A549 (cell line): Measurements from ENCODE around the gene B3GNT5. TPM values are rescaled to one million over a fixed set of nuclear protein-coding genes. Genes with fewer than 3 reads are reported as not detected.
A peak's percentile ranks its signal among the peaks of the same experiment; 100 is the strongest.

ENCODE experiments used
- ATAC-seq, 2 experiments: fragments of 200-7000 bp in 1 of 2; fragments of >200 bp in 1 of 2; cut with Nextera tagmentation in 1 of 2; cut with Tn5 transposase in 1 of 2; 3 replicates each; pipeline versions ENCODE4 v1.8.0 to v1.9.1; 2018 to 2020; ENCODE audit warnings: mild to moderate bottlenecking in 1 of 2, moderate library complexity in 1 of 2
- CTCF ChIA-PET: fragments of 300-600 bp; sonication (Branson Sonifier 250); formaldehyde crosslinking; extraction: SDS; loops from one replicate; lab custom pipeline; 2021; ENCODE audit warnings: antibody characterized with exemption, inconsistent platforms; lab: Yijun Ruan, JAX
- POLR2A ChIA-PET: fragments of 350-600 bp; formaldehyde crosslinking; extraction: SDS; loops from one replicate; lab custom pipeline; 2021; ENCODE audit warnings: antibody characterized with exemption, inconsistent platforms; lab: Yijun Ruan, JAX
- DNase-seq, 2 experiments: peaks; one replicate each; pipeline versions ENCODE4 v3.0.0 to v3.0.0-alpha.2; 2011 to 2016; ENCODE audit warnings: low read depth in 1 of 2, low spot score in 1 of 2
- FAIRE-seq: peaks from 2 replicates; lab custom pipeline; 2011; peaks lifted over from hg19 to GRCh38; lab: Jason Lieb, UNC
- H3K27ac ChIP-seq, 2 experiments: fragments of >200 bp; sonication (Bioruptor Twin); formaldehyde crosslinking; 3 replicates each; pipeline ENCODE4 v1.5.1; 2016 to 2017
- H3K4me1 ChIP-seq: fragments of >200 bp; sonication (Bioruptor Twin); formaldehyde crosslinking; 3 replicates; pipeline ENCODE4 v1.6.1; 2016
- H3K4me2 ChIP-seq: fragments of >200 bp; sonication (Bioruptor Twin); formaldehyde crosslinking; 3 replicates; pipeline ENCODE4 v1.6.1; 2016
- H3K4me3 ChIP-seq: fragments of >200 bp; sonication (Bioruptor Twin); formaldehyde crosslinking; 3 replicates; pipeline ENCODE4 v1.5.1; 2016
- H3K9me3 ChIP-seq: fragments of >200 bp; sonication (Bioruptor Twin); formaldehyde crosslinking; 3 replicates; pipeline ENCODE4 v1.6.1; 2016
- BHLHE40 ChIP-seq: IDR thresholded peaks from 2 replicates; pipeline ENCODE4 v1.6.1; 2012; ENCODE audit warnings: low read depth, low read length, inconsistent platforms
- CEBPB ChIP-seq, 2 experiments: fragments of >200 bp in 1 of 2; sonication (Bioruptor Twin) in 1 of 2; formaldehyde crosslinking in 1 of 2; IDR thresholded peaks; 2 replicates each; pipeline ENCODE4 v1.6.1; 2012 to 2016
- CHD2 ChIP-seq: fragments of 150-350 bp; IDR thresholded peaks from 2 replicates; pipeline ENCODE4 v1.6.1; 2014; ENCODE audit warnings: low read length; ENCODE audit not compliant: partially characterized antibody
- EP300 ChIP-seq, 2 experiments: fragments of >200 bp; sonication (Bioruptor Twin); formaldehyde crosslinking; IDR thresholded peaks; 2 replicates in 1 of 2; 3 replicates in 1 of 2; pipeline ENCODE4 v1.6.1; 2016 to 2017
- FOSB ChIP-seq: fragments of 250-450 bp; sonication (Bioruptor Pico); IDR thresholded peaks from 2 replicates; pipeline ENCODE4 v1.5.0; 2020; ENCODE audit warnings: mild to moderate bottlenecking, moderate library complexity
- FOSL2 ChIP-seq, 2 experiments: fragments of 450-650 bp in 1 of 2; fragments of >200 bp in 1 of 2; sonication (Bioruptor Twin) in 1 of 2; formaldehyde crosslinking; IDR thresholded peaks; 2 replicates each; pipeline versions ENCODE4 v1.5.0 to v1.6.1; 2016 to 2020; ENCODE audit warnings: mild to moderate bottlenecking in 1 of 2, moderate library complexity in 1 of 2
- FOXS1 ChIP-seq: fragments of 250-450 bp; sonication (Bioruptor Pico); IDR thresholded peaks from 2 replicates; pipeline ENCODE4 v1.5.0; 2020; ENCODE audit warnings: mild to moderate bottlenecking, moderate library complexity
- HDAC2 ChIP-seq: fragments of 200-600 bp; sonication (generic); IDR thresholded peaks from 2 replicates; pipeline ENCODE4 v1.6.1; 2016
- HES2 ChIP-seq: fragments of >200 bp; sonication (Bioruptor Twin); formaldehyde crosslinking; IDR thresholded peaks from 2 replicates; pipeline ENCODE4 v1.6.1; 2016
- HEYL ChIP-seq: fragments of 250-450 bp; sonication (Bioruptor Pico); IDR thresholded peaks from 2 replicates; pipeline ENCODE4 v1.8.0; 2021; ENCODE audit warnings: mild to moderate bottlenecking, moderate library complexity
- HOXB5 ChIP-seq: fragments of 250-450 bp; sonication (Bioruptor Pico); IDR thresholded peaks from 2 replicates; pipeline ENCODE4 v1.5.0; 2020; ENCODE audit warnings: mild to moderate bottlenecking, moderate library complexity
- MAX ChIP-seq: IDR thresholded peaks from 2 replicates; pipeline ENCODE4 v1.6.1; 2012
- NFE2L2 ChIP-seq: fragments of 150-350 bp; conservative IDR thresholded peaks from 2 replicates; pipeline ENCODE4 v1.6.1; 2014; ENCODE audit warnings: low read length
- PHF8 ChIP-seq: fragments of 200-600 bp; sonication (generic); IDR thresholded peaks from 2 replicates; pipeline ENCODE4 v1.6.1; 2016; ENCODE audit warnings: low read depth, mild to moderate bottlenecking, antibody characterized with exemption, moderate library complexity, borderline replicate concordance
- RAD21 ChIP-seq, 2 experiments: fragments of >200 bp in 1 of 2; sonication (Bioruptor Twin) in 1 of 2; formaldehyde crosslinking in 1 of 2; IDR thresholded peaks in 1 of 2; conservative IDR thresholded peaks in 1 of 2; 2 replicates in 1 of 2; 3 replicates in 1 of 2; pipeline ENCODE4 v1.6.1; 2012 to 2018; ENCODE audit warnings: inconsistent platforms in 1 of 2
- SREBF2 ChIP-seq: fragments of 450-650 bp; IDR thresholded peaks from 2 replicates; pipeline ENCODE4 v1.6.1; 2014; ENCODE audit warnings: mild to moderate bottlenecking, moderate library complexity
- TP53 ChIP-seq: fragments of 250-450 bp; sonication (Bioruptor Pico); IDR thresholded peaks from 2 replicates; pipeline ENCODE4 v1.5.0; 2021; ENCODE audit warnings: mild to moderate bottlenecking, moderate library complexity
- WGBS: methylation state at CpG from one replicate; pipeline ENCODE4 v1.1.6; 2017; ENCODE audit errors: missing lambda C conversion rate; 5-methylcytosine and 5-hydroxymethylcytosine counted together
- polyA plus RNA-seq, 4 experiments: library from polyadenylated mRNA; depleted of rRNA in 3 of 4; stranded (reverse); fragments of >200 nt; fragmentation: RNase III in 1 of 4; extraction: RNeasy Plus Mini Kit Qiagen cat#74134 plus additional on column Dnase treatment in 1 of 4; gene quantifications; 2 replicates in 3 of 4; 3 replicates in 1 of 4; pipeline ENCODE4 v1.2.3, GENCODE V29; 2011 to 2017
- TF ChIP-seq, protein P1 (sequence below): fragments of 450-650 bp; IDR thresholded peaks from 2 replicates; pipeline ENCODE4 v1.6.1; 2014; ENCODE audit warnings: antibody characterized with exemption
- TF ChIP-seq, protein P2 (sequence below): IDR thresholded peaks from 2 replicates; pipeline ENCODE4 v1.6.1; 2012; ENCODE audit warnings: low read depth, borderline replicate concordance

B3GNT5 gene
- polyA plus RNA-seq, 2 of the 4 experiments (the other 2 are of a cell fraction), result 4.7 to 11.7 TPM

- ATAC-seq, result peak; percentile 29 to 37; a peak in 3 of 6 replicates
- Histone ChIP-seq H3K4me2 (peak overlapping the region; percentile 37), H3K9me3 (no peaks in the 10 kb centered on the region; the same call in 2 of the 3 replicates), H3K27ac (peak overlapping the region; percentile 69 to 80), H3K4me1 (peaks cover 34% of the 10 kb centered on the region), H3K4me3 (no peak overlapping the region)
- CTCF ChIA-PET, result interaction anchor here (1.0 kb wide), 1 partner anchor 78 kb away, joined by 3 read pairs; no protein-coding TSS in a partner anchor
- POLR2A ChIA-PET, result no interaction called here
- WGBS, result 14% methylated on average over 3 of the region's 3 CpGs
- peak in 1 of 2 experiments; percentile 25 for DNase-seq
- TF ChIP-seq CEBPB (IDR thresholded peaks at IDR 0.05) (peak; percentile 56 to 73), RAD21 (conservative IDR thresholded peaks at IDR 0.05 in 1 of 2, IDR thresholded peaks at IDR 0.05 in 1 of 2) (no peak), BHLHE40 (no peak), HES2 (0 out of 2 replicates have a peak, but pooled peaks have one; percentile 38), EP300 (IDR thresholded peaks at IDR 0.05) (peak in 1 of 2 experiments; percentile 31; a peak in 1 of 5 replicates)
- no peak for FAIRE-seq
Observed at GRCh38 chr3:183295211-183295610, 42.2 kb downstream of the B3GNT5 start.

DNA sequence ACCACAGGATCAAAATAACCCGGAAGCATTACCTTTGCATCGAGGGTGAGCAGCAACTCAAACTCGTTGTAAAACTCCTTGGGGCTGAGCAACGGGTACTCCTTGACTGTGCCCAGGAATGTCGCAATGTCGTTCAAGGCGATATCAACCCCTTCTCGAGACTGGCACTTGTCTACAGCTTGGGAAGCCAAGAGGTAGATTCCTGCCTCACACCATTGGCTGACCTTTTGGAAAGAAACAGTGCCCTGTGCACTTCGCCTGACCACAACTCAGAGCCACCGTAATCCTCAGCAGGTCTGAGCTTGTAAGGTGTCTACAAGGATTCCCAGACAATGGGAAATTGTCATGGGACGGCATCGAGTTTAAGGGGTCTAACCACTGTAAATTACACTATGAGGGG lies 43.9 kb downstream of the B3GNT5 start:
- ATAC-seq, result no peak
- FAIRE-seq, result no peak
- POLR2A ChIA-PET, result no interaction called here

DNA sequence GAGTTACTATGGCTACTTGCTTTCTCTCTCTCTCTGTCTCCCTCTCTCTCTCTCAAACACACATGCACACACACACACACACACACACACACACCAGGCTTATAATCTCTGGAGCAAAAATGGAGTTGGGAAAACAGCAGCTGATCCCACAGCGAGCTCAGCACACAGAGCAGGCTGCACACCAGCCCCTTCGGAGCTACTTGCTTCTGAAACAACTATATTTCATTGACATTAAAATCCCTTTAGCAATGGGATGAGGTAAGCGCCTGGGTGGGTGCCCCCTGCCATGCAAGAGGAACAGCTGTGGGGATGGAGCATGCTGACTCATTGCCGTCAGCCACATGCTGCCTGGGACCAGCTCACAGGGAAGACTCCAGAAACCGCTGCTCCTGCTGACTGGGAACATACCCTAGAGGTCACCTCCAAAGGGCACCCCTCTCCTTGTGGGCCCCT lies 45.7 kb downstream of the B3GNT5 start:
- FAIRE-seq (no peak), DNase-seq (peak in 1 of 2 experiments; percentile 38), ATAC-seq (peak; percentile 61 to 70; a peak in 5 of 6 replicates)
- no peak for TF ChIP-seq PHF8
- TF ChIP-seq HOXB5, result no peak
- TF ChIP-seq, protein P1, sequence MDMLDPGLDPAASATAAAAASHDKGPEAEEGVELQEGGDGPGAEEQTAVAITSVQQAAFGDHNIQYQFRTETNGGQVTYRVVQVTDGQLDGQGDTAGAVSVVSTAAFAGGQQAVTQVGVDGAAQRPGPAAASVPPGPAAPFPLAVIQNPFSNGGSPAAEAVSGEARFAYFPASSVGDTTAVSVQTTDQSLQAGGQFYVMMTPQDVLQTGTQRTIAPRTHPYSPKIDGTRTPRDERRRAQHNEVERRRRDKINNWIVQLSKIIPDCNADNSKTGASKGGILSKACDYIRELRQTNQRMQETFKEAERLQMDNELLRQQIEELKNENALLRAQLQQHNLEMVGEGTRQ, result no peak
- TF ChIP-seq FOSB (CRISPR knock-in tag), result no peak
- no peak for TF ChIP-seq HDAC2
- no peak for TF ChIP-seq SREBF2
- peak; percentile 58 for TF ChIP-seq MAX
- no peak for TF ChIP-seq FOSL2 (IDR thresholded peaks at IDR 0.05)
- TF ChIP-seq FOSL2 (CRISPR knock-in tag; IDR thresholded peaks at IDR 0.05), result 0 out of 2 replicates have a peak, but pooled peaks have one; percentile 36
- TF ChIP-seq FOXS1, result no peak
- TF ChIP-seq, protein P2, sequence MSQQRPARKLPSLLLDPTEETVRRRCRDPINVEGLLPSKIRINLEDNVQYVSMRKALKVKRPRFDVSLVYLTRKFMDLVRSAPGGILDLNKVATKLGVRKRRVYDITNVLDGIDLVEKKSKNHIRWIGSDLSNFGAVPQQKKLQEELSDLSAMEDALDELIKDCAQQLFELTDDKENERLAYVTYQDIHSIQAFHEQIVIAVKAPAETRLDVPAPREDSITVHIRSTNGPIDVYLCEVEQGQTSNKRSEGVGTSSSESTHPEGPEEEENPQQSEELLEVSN, result 0 out of 2 replicates have a peak, but pooled peaks have one; percentile 21
- Histone ChIP-seq H3K27ac (peak overlapping the region; percentile 62 to 77), H3K4me3 (no peak overlapping the region), H3K4me1 (peaks cover 33% of the 10 kb centered on the region), H3K4me2 (peak overlapping the region; percentile 35), H3K9me3 (no peaks in the 10 kb centered on the region; the same call in 2 of the 3 replicates)
- CTCF ChIA-PET, result no interaction called here
- 41% methylated on average over 4 of the region's 5 CpGs for WGBS
- POLR2A ChIA-PET, result interaction anchor here (1.0 kb wide), 1 partner anchor 13 kb away, joined by 5 read pairs; no protein-coding TSS in a partner anchor

More for the DNA sequence above, 43.9 kb downstream of the B3GNT5 start:
- TF ChIP-seq TP53 (no peak), NFE2L2 (no peak), PHF8 (no peak), HDAC2 (no peak), HEYL (CRISPR knock-in tag) (no peak), CHD2 (no peak)
- CTCF ChIA-PET, result interaction anchor here (0.5 to 1.0 kb wide), 2 partner anchors 20 to 85 kb away, joined by 3 read pairs; no protein-coding TSS in a partner anchor
- no peak overlapping the region; a peak in 1 of 6 replicates for H3K27ac ChIP-seq
- WGBS, result 91% methylated on average over 12 of the region's 12 CpGs
- no peak overlapping the region for H3K4me2 ChIP-seq
- H3K9me3 ChIP-seq, result no peaks in the 10 kb centered on the region; the same call in 2 of the 3 replicates
- no peak overlapping the region for H3K4me3 ChIP-seq
- DNase-seq, result no peak
- peaks cover 33% of the 10 kb centered on the region for H3K4me1 ChIP-seq
